ENCODE data around the gene DBP.

The DBP gene

DNA sequence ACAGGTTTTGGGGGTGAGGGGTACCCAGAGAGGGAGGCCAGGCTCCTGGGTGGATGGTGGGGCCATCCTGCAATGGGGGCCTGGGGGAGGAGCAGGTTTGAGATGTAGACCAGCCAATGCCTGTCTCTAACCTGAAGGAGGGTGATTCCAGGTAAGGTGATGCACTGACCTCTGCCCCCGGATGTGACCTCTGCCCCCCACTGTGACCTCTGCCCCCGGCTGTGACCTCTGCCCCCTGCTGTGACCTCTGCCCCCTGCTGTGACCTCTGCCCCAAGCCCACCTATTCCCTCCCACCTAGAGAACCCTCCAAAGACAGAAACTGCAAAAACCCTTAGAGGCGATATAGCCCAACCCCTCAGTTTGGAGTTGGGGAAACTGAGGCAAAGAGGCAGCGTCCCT is 40.9 kb downstream of the DBP start:
- TF ChIP-seq NFIC (IDR thresholded peaks at IDR 0.05): no peak
- no peak for TF ChIP-seq FOXM1 (IDR thresholded peaks at IDR 0.05; ENCODE audit: borderline replicate concordance, low read depth)
- TF ChIP-seq, protein P1, sequence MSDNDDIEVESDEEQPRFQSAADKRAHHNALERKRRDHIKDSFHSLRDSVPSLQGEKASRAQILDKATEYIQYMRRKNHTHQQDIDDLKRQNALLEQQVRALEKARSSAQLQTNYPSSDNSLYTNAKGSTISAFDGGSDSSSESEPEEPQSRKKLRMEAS (IDR thresholded peaks at IDR 0.05): no peak
- TF ChIP-seq, protein P2, sequence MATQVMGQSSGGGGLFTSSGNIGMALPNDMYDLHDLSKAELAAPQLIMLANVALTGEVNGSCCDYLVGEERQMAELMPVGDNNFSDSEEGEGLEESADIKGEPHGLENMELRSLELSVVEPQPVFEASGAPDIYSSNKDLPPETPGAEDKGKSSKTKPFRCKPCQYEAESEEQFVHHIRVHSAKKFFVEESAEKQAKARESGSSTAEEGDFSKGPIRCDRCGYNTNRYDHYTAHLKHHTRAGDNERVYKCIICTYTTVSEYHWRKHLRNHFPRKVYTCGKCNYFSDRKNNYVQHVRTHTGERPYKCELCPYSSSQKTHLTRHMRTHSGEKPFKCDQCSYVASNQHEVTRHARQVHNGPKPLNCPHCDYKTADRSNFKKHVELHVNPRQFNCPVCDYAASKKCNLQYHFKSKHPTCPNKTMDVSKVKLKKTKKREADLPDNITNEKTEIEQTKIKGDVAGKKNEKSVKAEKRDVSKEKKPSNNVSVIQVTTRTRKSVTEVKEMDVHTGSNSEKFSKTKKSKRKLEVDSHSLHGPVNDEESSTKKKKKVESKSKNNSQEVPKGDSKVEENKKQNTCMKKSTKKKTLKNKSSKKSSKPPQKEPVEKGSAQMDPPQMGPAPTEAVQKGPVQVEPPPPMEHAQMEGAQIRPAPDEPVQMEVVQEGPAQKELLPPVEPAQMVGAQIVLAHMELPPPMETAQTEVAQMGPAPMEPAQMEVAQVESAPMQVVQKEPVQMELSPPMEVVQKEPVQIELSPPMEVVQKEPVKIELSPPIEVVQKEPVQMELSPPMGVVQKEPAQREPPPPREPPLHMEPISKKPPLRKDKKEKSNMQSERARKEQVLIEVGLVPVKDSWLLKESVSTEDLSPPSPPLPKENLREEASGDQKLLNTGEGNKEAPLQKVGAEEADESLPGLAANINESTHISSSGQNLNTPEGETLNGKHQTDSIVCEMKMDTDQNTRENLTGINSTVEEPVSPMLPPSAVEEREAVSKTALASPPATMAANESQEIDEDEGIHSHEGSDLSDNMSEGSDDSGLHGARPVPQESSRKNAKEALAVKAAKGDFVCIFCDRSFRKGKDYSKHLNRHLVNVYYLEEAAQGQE (IDR thresholded peaks at IDR 0.05; ENCODE audit: low read depth): no peak
- TF ChIP-seq CEBPB (IDR thresholded peaks at IDR 0.05): no peak
- TF ChIP-seq EGR1 (IDR thresholded peaks at IDR 0.05): no peak
- TF ChIP-seq EP300 (IDR thresholded peaks at IDR 0.05; ENCODE audit: borderline replicate concordance): no peak
- TF ChIP-seq YY1 (IDR thresholded peaks at IDR 0.05; ENCODE audit: low read depth): no peak

DNA sequence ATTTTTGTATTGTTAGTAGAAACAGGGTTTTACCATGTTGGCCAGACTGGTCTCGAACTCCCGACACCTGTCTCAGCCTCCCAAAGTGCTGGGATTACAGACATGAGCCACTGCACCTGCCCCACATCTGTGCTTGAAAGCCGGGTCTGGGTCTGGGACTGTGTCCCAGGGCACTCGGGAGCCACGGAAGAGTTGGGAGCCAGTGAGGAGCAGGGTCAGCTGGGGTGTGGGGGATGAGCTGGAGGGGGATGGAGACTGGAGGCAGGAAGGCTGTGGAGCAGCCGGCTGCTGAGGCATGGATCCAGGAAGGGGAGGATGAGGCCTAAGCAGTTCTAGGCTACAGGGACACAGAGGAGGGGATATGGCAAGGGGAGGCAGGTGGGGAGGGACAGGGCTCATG is 41.3 kb downstream of the DBP start:
- no peak for TF ChIP-seq CREB1 (IDR thresholded peaks at IDR 0.05; ENCODE audit: low read depth)
- no peak for TF ChIP-seq EP300 (IDR thresholded peaks at IDR 0.05; ENCODE audit: borderline replicate concordance)
- no peak for TF ChIP-seq FOXM1 (IDR thresholded peaks at IDR 0.05; ENCODE audit: borderline replicate concordance, low read depth)
- no peak for TF ChIP-seq NFIC (IDR thresholded peaks at IDR 0.05)
- no peak for TF ChIP-seq TAF1 (IDR thresholded peaks at IDR 0.05; ENCODE audit: low read depth)
- TF ChIP-seq TEAD4 (IDR thresholded peaks at IDR 0.05): no peak
- TF ChIP-seq, protein P1 (IDR thresholded peaks at IDR 0.05): no peak
- TF ChIP-seq ZBTB7A (IDR thresholded peaks at IDR 0.05; ENCODE audit: low read depth): no peak
- no peak for TF ChIP-seq EGR1 (IDR thresholded peaks at IDR 0.05)
- TF ChIP-seq, protein P2 (IDR thresholded peaks at IDR 0.05; ENCODE audit: low read depth): no peak
- TF ChIP-seq RAD21 (IDR thresholded peaks at IDR 0.05; ENCODE audit: low read depth): no peak
- no peak for TF ChIP-seq CEBPB (IDR thresholded peaks at IDR 0.05)
- TF ChIP-seq TCF12 (IDR thresholded peaks at IDR 0.05; ENCODE audit: low read depth): no peak

DNA sequence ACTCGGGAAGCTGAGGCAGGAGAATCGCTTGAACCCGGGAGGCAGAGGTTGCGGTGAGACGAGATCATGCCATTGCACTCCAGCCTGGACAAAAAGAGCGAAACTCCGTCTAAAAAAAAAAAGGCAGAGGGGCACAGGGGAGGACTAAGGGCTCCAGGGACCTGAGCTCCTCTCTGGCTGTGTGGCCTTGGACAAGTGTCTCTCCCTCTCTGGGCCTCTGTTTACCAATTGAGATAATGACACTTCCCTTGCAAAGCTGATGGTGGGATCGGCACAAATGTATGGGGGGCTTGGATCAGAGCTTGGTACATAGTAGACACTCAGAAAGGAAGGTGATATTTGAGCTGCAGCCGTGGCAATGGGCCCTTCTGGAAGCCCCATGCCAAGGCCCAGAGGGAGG is 42.0 kb downstream of the DBP start:
- TF ChIP-seq EP300 (IDR thresholded peaks at IDR 0.05; ENCODE audit: borderline replicate concordance) (no peak), TAF1 (IDR thresholded peaks at IDR 0.05; ENCODE audit: low read depth) (no peak), CREB1 (IDR thresholded peaks at IDR 0.05; ENCODE audit: low read depth) (no peak), CEBPB (IDR thresholded peaks at IDR 0.05) (no peak), TEAD4 (IDR thresholded peaks at IDR 0.05) (no peak), ZBTB7A (IDR thresholded peaks at IDR 0.05; ENCODE audit: low read depth) (no peak), FOXM1 (IDR thresholded peaks at IDR 0.05; ENCODE audit: borderline replicate concordance, low read depth) (no peak), TCF12 (IDR thresholded peaks at IDR 0.05; ENCODE audit: low read depth) (no peak), NFIC (IDR thresholded peaks at IDR 0.05) (no peak), YY1 (IDR thresholded peaks at IDR 0.05; ENCODE audit: low read depth) (no peak), RAD21 (IDR thresholded peaks at IDR 0.05; ENCODE audit: low read depth) (no peak)
- TF ChIP-seq, protein P2 (IDR thresholded peaks at IDR 0.05; ENCODE audit: low read depth): no peak

DNA sequence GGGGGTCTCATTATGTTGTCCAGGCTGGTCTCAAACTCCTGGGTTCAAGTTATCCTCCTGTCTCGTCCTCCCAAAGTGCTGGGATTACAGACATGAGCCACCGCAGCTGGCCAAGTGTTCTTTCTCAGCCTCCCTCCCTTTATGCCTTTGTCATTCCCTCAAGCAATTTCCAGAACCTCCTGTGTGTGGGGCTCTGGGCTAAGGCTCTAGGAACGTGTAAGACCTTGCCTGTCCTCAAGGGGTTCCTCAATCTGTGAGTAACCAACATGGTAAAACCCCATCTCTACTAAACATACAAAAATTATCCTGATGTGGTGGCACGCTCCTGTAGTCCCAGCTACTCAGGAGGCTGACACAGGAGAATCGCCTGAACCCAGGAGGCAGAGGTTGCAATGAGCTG is 46.2 kb downstream of the DBP start:
- TF ChIP-seq TEAD4 (IDR thresholded peaks at IDR 0.05) (no peak), RAD21 (IDR thresholded peaks at IDR 0.05; ENCODE audit: low read depth) (no peak), EGR1 (IDR thresholded peaks at IDR 0.05) (no peak), EP300 (IDR thresholded peaks at IDR 0.05; ENCODE audit: borderline replicate concordance) (no peak), YY1 (IDR thresholded peaks at IDR 0.05; ENCODE audit: low read depth) (no peak), TAF1 (IDR thresholded peaks at IDR 0.05; ENCODE audit: low read depth) (no peak), CEBPB (IDR thresholded peaks at IDR 0.05) (no peak)
- TF ChIP-seq, protein P1 (IDR thresholded peaks at IDR 0.05): no peak
- TF ChIP-seq, protein P2 (IDR thresholded peaks at IDR 0.05; ENCODE audit: low read depth): no peak

Data from Ishikawa (cell line).